Activated CD4-positive, alpha-beta T cell treated with anti-CD3 and anti-CD28 coated beads, Interleukin-2, amount 50 U/mL, for 1 hour (primary cell): ENCODE measurements around the gene CSHL1.
"Not testable (repeated sequence)": the region's sequence is repeated elsewhere in the genome, so short reads cannot be mapped to it uniquely, and the experiment has no call there.

Experiments
- DNase-seq: peaks from one replicate; pipeline ENCODE4 v3.0.0-alpha.2; 2020

CSHL1 gene

DNA sequence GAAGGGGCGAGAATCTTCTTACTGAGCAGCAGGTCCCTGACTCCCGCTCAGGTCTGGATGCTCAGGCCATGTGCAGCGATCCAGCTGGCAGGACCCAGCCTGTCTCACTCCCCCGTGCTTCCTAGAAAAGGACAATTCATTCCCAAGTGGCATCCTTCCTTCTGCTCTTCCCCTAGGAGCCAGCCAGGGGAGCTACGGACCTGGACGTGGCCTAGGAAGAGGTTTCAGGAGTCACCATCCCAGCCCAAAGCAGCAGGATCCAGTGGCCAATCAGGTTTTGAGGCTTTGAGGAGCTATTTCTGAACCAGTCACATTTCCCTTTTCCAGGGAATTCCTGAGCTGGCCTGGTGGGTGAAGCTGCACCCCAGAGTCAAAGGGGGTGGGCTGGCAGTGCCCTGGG is 28.8 kb upstream of the CSHL1 start:
- DNase-seq = no peak

DNA sequence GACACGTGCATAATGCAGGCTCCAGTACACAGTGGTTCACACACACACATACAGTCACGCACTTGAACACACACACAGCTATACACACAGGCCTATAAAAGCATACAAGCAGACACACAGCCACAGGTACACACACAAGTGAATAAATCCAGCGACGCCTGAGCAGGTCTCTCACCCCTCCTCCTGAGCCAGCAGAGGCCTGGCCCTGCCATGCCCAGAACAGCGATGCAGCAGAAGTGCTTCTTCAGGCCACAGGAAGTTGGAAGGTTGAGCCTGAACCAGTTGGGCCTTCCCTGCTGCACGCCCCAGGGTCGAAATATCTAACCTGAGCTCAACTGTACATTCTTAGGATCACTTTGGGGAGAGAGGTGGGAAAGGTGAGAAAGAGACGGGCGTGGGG is 28.3 kb upstream of the CSHL1 start:
- no peak for DNase-seq

- no peak for DNase-seq
These were observed 26.9 kb upstream of the CSHL1 start for GRCh38 chr17:63937920-63938319.

- no peak for DNase-seq
These were observed 26.3 kb upstream of the CSHL1 start for GRCh38 chr17:63937319-63937718.

- no peak for DNase-seq
These were observed 23.4 kb upstream of the CSHL1 start for GRCh38 chr17:63934183-63935112.

- DNase-seq = no peak
These were observed 22.5 kb upstream of the CSHL1 start for GRCh38 chr17:63933598-63933997.

GRCh38 chr17:63932721-63933120 is 21.7 kb upstream of the CSHL1 start:
- no peak for DNase-seq

DNA sequence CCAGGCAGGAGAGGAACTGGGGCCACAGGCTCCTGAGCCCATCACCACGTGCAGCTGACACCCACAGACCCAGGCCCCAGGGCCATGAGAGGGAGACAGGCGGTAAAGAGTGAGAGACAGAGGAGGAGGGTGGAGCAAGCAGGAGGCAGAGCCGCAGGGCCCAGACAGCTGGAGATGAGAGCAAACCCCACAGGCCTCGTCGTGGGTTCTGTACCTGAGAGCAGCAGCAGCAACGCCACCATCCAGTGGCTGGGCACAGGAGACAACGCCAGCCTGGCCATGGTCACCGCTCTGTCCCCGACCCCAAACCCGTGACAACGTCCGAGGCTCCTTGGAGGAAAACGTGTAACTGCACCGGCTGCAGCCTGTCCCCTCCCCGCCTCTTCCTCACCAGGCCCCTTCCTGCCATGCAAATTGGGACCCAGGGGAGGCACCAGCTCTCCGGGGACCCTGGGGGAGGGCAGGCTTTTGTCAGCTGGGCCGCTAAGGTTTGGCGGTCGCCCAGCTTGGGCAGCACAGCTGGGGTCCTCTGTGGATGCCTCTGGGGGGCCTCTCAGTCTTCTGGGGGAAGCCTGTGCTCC is 21.0 kb upstream of the CSHL1 start, which contains the start of gene CD79B:
Gene CD79B (minus strand): TSS at position 351 of the 581 bp plus-strand sequence. CDS start 70 bp downstream, at position 281.
- peak; percentile 31 for DNase-seq

- peak; percentile 51 for DNase-seq
These were observed 20.0 kb upstream of the CSHL1 start for GRCh38 chr17:63930951-63931575.

- DNase-seq = no peak
These were observed 19.1 kb upstream of the CSHL1 start for GRCh38 chr17:63929860-63930766.

DNA sequence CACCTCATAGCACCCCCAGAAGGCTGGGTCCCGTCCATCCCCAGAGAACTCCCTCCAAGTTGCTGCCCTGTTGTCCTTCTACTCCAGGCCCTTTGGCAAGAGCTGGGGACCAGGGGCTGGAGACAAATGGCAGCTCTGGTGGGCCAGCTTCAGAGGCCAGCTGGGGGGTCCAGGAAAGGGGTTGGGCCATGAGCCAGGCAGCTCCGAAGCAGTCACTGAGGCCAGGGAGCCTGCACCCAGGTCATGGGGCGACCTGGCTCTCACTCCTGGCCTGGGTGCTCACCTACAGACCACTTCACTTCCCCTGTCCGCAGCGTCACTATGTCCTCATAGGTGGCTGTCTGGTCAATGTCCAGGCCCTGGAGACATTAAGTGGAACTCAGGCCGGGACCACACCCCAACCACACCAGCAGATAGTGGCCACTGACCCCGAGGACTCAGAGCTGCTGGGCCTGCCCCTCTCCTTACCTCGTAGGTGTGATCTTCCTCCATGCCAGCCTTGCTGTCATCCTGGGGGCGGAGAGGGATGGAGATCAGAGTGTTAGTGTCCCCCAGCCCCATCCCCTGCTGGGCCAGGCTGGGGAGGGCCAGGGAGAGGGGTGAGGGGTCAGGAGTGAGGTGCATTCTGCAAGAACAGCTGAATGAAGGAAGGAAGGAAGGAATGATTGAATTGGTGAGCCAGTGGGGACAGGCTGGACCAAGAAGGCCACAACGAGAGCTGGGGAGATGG is 18.1 kb upstream of the CSHL1 start:
- DNase-seq = no peak

DNA sequence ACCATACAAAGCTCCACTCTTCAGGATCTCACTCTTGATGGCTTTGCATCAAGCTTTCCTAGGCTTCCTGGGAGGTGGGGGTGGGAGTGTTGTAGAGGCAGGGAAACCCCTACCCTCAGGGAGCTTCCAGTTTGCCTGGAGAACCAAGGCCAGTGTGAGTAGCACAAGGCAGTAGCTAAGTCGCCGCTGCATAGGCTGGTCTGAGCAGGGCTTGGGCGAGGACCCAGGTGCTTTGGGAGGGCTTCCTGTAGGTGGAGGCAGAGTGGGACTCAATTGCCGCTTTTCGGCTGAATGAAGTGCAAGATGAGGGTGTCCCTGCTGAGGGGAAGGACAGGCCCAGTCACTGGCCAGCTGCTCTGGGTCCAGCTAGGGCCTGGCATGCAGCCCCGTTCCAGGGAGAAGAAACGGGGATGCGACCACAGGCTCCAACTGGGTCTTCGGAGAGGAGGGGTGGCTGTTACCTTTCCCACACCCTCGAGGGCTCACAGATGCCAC is 17.2 kb upstream of the CSHL1 start:
- DNase-seq = no peak

- no peak for DNase-seq
These were observed 16.6 kb upstream of the CSHL1 start for GRCh38 chr17:63927464-63928171.

GRCh38 chr17:63926164-63926563 is 15.1 kb upstream of the CSHL1 start:
- DNase-seq = no peak

DNA sequence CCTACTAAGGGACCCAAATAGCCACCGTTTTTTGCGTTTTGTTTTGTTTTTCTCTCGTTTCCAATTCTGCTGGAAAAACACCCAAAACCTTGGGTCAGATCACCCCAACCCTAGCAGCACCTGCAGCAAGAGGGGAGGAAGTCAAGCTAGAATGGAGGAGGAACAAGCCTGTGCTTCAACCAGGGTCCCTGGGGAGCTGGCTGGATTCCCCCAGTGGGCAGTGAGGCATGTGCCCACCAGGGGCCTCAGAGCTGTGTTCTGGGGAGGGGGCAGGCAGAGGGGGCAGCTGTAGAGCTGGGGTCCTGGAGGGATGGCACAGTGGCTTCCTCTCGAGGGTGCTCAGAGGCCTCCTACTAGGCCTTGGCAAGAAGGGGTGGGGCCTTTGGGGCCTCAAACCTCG is 14.6 kb upstream of the CSHL1 start:
- no peak for DNase-seq

DNA sequence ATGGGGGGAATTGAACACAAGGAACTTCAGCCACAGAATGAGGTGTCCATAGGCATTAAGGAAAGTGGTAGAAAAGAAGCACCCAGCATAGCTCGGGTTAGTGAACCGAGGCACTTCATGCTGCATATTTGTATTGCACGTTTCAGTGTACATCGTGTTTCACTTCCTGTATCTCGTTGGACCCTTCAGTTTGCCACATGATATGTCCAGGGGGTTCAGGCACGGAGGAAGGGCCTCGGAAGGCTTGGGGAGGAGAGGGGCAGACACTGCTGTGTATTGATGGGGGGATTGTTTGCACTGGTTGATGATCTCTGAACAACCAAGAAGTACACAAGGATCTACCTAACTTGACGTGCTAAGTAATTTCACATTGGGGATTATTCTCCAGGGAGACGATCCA is 11.3 kb upstream of the CSHL1 start:
- not testable (repeated sequence) for DNase-seq

GRCh38 chr17:63920779-63921178 is 9.7 kb upstream of the CSHL1 start:
- not testable (repeated sequence) for DNase-seq

GRCh38 chr17:63920050-63920449 is 9.0 kb upstream of the CSHL1 start:
- not testable (repeated sequence) for DNase-seq

DNA sequence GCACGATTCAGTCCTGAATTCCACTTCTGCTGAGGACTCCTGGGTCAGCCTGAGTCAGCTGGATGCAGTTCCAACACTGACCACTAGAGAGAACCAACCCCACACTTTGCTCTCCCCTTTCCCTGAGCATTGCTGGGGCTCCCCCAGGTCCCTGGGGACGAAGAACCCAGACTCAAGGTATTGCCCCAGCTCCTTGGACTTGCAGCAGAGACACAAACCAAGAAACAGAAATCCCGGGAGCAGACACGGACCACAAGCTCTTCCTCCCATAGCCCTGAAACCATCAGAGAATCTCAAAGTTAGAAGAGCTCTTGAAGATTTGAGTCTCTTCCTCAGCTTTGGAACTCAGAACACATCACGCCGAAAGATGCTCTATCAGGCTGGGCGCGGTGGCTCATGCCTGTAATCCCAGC is 8.3 kb upstream of the CSHL1 start:
- peak; percentile 70 for DNase-seq

DNA sequence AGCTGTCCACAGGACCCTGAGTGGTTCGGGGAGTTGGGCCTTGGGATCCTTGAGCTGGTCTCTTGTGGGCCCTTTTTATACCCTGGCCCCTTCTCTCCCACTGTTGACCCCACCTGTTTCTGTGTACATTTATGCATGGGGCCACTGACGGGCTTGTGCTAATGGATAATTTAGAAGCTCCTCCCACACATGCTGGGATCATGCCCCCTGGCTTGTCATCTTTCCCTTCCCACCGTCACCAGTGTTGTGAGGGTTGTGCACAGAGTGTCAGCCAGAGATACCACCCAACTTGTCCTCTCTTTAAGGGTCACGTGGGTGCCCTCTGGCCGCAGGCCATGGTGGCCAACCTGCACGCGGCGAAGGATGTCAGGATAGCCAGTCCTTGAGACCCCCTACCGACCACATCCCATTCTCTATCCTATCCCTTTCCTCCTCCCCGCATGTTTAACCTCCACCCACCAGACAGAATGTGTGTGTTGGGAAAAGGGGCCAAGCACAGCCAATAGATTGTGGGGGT is 7.8 kb upstream of the CSHL1 start, which contains the start of gene GH1:
Gene GH1 (minus strand): TSS at position 51 of the 517 bp plus-strand sequence. CDS start 63 bp downstream, outside the sequence.
- DNase-seq = not testable (repeated sequence)

DNA sequence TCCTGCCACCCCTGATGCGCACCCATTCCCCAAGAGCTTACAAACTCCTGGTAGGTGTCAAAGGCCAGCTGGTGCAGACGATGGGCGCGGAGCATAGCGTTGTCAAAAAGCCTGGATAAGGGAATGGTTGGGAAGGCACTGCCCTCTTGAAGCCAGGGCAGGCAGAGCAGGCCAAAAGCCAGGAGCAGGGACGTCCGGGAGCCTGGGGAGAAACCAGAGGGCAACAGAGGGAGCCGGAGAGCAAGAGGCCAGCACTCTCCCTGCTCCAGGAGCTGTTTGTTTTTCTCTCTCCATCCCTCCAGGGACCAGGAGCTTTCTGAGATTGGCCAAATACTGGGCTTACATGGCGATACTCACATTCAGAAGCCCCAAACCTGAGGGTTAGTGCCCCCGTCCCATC is 7.2 kb upstream of the CSHL1 start:
- DNase-seq = no peak
